ENCODE results near the gene RNF121.

DNA sequence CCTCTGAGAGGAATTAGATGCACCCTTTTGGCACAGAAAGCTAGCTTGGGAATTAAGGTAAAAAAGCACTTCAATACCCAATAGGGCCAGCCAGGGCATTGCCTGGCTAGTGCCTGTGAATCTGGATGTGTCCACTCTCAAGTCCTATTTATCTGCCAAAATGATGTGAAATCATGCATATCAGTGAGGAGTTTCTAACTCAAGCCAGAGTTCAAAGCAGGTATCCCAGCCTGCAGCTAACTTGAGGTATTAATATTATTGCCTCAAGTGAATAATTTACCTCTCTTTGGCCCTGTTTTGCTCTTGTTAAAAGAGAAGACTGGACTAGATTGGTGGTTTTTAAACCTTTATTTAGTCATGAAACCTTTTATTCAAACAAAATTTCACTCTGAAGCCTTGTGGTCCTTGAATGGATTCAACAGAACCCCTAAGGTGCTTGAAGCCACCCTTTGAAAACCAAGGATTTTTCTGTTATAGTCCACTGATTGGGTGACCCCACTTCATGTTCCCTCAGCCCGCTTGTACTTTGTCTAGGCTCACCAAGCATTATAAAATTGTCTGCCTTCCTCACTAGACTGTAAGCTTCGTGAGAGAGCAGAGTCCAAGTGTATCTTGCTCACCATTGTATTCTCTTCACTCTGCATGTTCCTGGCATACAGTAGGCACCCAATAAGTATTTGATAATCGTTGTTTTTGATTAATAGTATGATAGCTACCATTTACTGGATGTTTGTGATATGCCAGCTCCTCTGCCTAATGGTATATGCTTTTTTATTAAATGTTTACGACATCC lies 4.5 kb downstream of the RNF121 start:
- TF ChIP-seq, protein P1, sequence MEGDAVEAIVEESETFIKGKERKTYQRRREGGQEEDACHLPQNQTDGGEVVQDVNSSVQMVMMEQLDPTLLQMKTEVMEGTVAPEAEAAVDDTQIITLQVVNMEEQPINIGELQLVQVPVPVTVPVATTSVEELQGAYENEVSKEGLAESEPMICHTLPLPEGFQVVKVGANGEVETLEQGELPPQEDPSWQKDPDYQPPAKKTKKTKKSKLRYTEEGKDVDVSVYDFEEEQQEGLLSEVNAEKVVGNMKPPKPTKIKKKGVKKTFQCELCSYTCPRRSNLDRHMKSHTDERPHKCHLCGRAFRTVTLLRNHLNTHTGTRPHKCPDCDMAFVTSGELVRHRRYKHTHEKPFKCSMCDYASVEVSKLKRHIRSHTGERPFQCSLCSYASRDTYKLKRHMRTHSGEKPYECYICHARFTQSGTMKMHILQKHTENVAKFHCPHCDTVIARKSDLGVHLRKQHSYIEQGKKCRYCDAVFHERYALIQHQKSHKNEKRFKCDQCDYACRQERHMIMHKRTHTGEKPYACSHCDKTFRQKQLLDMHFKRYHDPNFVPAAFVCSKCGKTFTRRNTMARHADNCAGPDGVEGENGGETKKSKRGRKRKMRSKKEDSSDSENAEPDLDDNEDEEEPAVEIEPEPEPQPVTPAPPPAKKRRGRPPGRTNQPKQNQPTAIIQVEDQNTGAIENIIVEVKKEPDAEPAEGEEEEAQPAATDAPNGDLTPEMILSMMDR (conservative IDR thresholded peaks at IDR 0.05; ENCODE audit: low read length): no peak
- TF ChIP-seq EZH2phosphoT487 (IDR thresholded peaks at IDR 0.05; ENCODE audit: borderline replicate concordance, low read depth, low read length): no peak
